ENCODE data around the gene TNNT3. TPM values are rescaled to one million over a fixed set of nuclear protein-coding genes. Genes with fewer than 3 reads are reported as not detected.

TNNT3 gene
- total and polyA plus RNA-seq, 2 of the 4 experiments (the other 2 are of a cell fraction): not detected

- H3K23ac ChIP-seq (ENCODE audit: low read depth, low read length): no peak overlapping the region
- no peaks in the 10 kb centered on the region for H3K4me1 ChIP-seq (ENCODE audit: control insufficient read depth, insufficient read depth, low read length)
- no peaks in the 10 kb centered on the region for H3K9me1 ChIP-seq (ENCODE audit: insufficient read depth, low read length)
- ATAC-seq (ENCODE audit: low read depth) (no peak), DNase-seq (no peak)
- H2AFZ ChIP-seq (replicated peaks; ENCODE audit: low read length, poor library complexity): no peak overlapping the region
- no peak overlapping the region for H4K5ac ChIP-seq (ENCODE audit: low read depth, low read length)
- ChIA-PET CTCF (no interaction called here), POLR2A (ENCODE audit: unreplicated experiment) (no interaction called here)
- H2BK15ac ChIP-seq (ENCODE audit: low read depth, low read length): no peak overlapping the region
- no peaks in the 10 kb centered on the region for H4K20me1 ChIP-seq (ENCODE audit: insufficient read depth, low read length)
- H3K27me3 ChIP-seq (ENCODE audit: control insufficient read depth, insufficient read depth, low read length): no peaks in the 10 kb centered on the region
- H2BK120ac ChIP-seq (ENCODE audit: low read depth, low read length): no peak overlapping the region
- H4K91ac ChIP-seq (ENCODE audit: insufficient read depth, low read depth, low read length): no peak overlapping the region
- no peak overlapping the region for H2BK20ac ChIP-seq (ENCODE audit: low read depth, low read length)
- H3K4me2 ChIP-seq (ENCODE audit: low read depth, low read length): no peak overlapping the region
- no peaks in the 10 kb centered on the region for H3K9me3 ChIP-seq (ENCODE audit: control insufficient read depth, insufficient read depth, low read length)
- H3K4ac ChIP-seq (ENCODE audit: low read depth, low read length): no peak overlapping the region
- no peak overlapping the region for H3K4me3 ChIP-seq (ENCODE audit: insufficient read depth, low read depth, low read length)
- H3K18ac ChIP-seq (ENCODE audit: low read depth, low read length): no peak overlapping the region
- H3K27ac ChIP-seq (ENCODE audit: insufficient read depth, low read length): no peak overlapping the region
- H2BK5ac ChIP-seq (ENCODE audit: low read depth, low read length, poor library complexity, severe bottlenecking): no peak overlapping the region
- no peak overlapping the region for H3K14ac ChIP-seq (replicated peaks; ENCODE audit: low read depth, low read length)
- H2AK5ac ChIP-seq (ENCODE audit: low read depth, low read length): no peak overlapping the region
- H3K9ac ChIP-seq (ENCODE audit: low read depth, low read length): no peak overlapping the region
- H4K8ac ChIP-seq (ENCODE audit: low read depth in 2 of 2, low read length in 2 of 2): no peak overlapping the region
- no peaks in the 10 kb centered on the region for H3K79me1 ChIP-seq (ENCODE audit: low read depth in 1 of 2, low read length in 2 of 2)
- H2AK9ac ChIP-seq (replicated peaks; ENCODE audit: low read depth, low read length, poor library complexity): no peak overlapping the region
- intact Hi-C loops (cut with micrococcal nuclease) (no loop called here), dilution Hi-C loops (cut with HindIII; ENCODE audit: low sequenced_read_pairs, unreplicated experiment) (no loop called here), in situ Hi-C loops (cut with MboI; ENCODE audit: low sequenced_read_pairs) (no loop called here)
- WGBS, 2 experiments (ENCODE audit: extremely low coverage in 2 of 2, insufficient read length in 1 of 2): no CpG with 5 or more reads among the region's 6 CpGs
- TF ChIP-seq NFE2L2 (IDR thresholded peaks at IDR 0.05; ENCODE audit: low read depth, low read length) (no peak), MAZ (IDR thresholded peaks at IDR 0.05; ENCODE audit: borderline replicate concordance, low read depth, low read length) (no peak), FOS (IDR thresholded peaks at IDR 0.05; ENCODE audit: low read depth, low read length) (no peak), MXI1 (IDR thresholded peaks at IDR 0.05; ENCODE audit: borderline replicate concordance, low read depth, low read length) (no peak), RAD21 (IDR thresholded peaks at IDR 0.05; ENCODE audit: low read length) (no peak), RCOR1 (IDR thresholded peaks at IDR 0.05; ENCODE audit: insufficient replicate concordance, low read length) (no peak)
- BruUV-seq (replicated peaks): no TSS peak
- H3K36me3 ChIP-seq (ENCODE audit: control insufficient read depth, insufficient read depth, low read length): no peaks in the 10 kb centered on the region
- H3K56ac ChIP-seq (ENCODE audit: extremely low read depth, insufficient read depth, low read length): no peak overlapping the region
Measured at GRCh38 chr11:1987024-1987423, 67.5 kb downstream of the TNNT3 start.

All from IMR-90 (cell line).